Thyroid gland (tissue), 4 donors: ENCODE results near the gene RNF40.

Experiments
- CTCF ChIP-seq, 6 experiments: fragments of 200-600 bp in 3 of 6; fragments of 450-650 bp in 3 of 6; sonication (generic) in 3 of 6; IDR thresholded peaks; one replicate each; pipeline ENCODE4 v1.5.1; 2016 to 2019; ENCODE audit warnings: antibody characterized with exemption in 6 of 6, mild to moderate bottlenecking in 2 of 6, inconsistent platforms in 1 of 6, moderate library complexity in 1 of 6
- POLR2A ChIP-seq, 2 donors: fragments of 450-650 bp; IDR thresholded peaks; one replicate each; pipeline ENCODE4 v1.6.1; 2017; ENCODE audit warnings: antibody characterized with exemption in 2 of 2, mild to moderate bottlenecking in 2 of 2, moderate library complexity in 1 of 2

- TF ChIP-seq CTCF (IDR thresholded peaks at IDR 0.05) (no peak), POLR2A (IDR thresholded peaks at IDR 0.05) (no peak)
Observed at GRCh38 chr16:30775131-30775391, 12.9 kb downstream of the RNF40 start.
